IPS-NIHi7 (cell line): Measurements from ENCODE around the gene IGSF23.

Experiments
- DNase-seq: peaks from one replicate; pipeline ENCODE4 v3.0.0; 2012; ENCODE audit warnings: mixed read lengths; ENCODE audit errors: extremely low spot score

IGSF23 gene, protein sequence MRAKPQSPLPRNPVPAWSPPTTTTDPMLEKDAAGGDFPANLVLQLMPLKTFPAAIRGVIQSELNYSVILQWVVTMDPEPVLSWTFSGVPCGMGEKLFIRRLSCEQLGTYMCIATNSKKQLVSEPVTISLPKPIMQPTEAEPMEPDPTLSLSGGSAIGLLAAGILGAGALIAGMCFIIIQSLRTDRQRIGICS

GRCh38 chr19:44613295-44614178 is at the start of gene IGSF23:
Gene IGSF23, plus strand, starts transcription at chr19:44613563. Its CDS starts 83 bp downstream, at chr19:44613646.
- no peak for DNase-seq

GRCh38 chr19:44566984-44567383 is 46.4 kb upstream of the IGSF23 start:
- DNase-seq = no peak

- no peak for DNase-seq
Measured at GRCh38 chr19:44567745-44568144, 45.6 kb upstream of the IGSF23 start.

- DNase-seq = no peak
Measured at GRCh38 chr19:44570603-44570983, 42.8 kb upstream of the IGSF23 start.

DNA sequence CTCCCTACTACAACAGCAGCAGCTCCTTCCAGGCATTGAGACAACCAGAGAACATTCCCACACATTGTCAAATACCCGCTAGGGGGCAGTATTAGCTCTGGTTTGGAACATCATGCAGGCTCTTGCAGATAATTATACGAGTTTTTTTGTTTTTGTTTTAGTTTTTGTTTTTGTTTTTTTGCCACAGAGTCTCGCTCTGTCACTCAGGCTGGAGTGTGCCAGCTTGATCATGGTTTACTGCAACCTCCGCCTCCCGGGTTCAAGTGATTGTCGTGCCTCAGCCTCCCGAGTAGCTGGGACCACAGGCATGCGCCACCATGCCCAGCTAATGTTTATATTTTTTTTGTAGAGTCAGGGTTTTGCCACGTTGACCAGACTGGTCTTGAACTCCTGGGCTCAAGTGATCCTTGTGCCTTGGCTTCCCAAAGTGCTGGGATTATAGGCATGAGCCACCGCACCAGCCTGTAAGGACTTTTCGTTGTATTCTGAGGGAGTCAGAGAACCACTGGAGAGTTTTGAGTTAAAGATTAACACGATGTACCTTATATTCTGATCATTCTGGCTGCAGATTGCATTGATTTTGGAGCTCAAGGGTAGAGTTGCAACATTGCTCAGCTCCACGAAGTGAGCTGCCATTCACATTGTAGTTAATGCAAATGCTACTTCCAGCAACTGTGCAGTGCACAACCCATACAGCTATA is 42.2 kb upstream of the IGSF23 start:
- DNase-seq = peak; percentile 82

DNA sequence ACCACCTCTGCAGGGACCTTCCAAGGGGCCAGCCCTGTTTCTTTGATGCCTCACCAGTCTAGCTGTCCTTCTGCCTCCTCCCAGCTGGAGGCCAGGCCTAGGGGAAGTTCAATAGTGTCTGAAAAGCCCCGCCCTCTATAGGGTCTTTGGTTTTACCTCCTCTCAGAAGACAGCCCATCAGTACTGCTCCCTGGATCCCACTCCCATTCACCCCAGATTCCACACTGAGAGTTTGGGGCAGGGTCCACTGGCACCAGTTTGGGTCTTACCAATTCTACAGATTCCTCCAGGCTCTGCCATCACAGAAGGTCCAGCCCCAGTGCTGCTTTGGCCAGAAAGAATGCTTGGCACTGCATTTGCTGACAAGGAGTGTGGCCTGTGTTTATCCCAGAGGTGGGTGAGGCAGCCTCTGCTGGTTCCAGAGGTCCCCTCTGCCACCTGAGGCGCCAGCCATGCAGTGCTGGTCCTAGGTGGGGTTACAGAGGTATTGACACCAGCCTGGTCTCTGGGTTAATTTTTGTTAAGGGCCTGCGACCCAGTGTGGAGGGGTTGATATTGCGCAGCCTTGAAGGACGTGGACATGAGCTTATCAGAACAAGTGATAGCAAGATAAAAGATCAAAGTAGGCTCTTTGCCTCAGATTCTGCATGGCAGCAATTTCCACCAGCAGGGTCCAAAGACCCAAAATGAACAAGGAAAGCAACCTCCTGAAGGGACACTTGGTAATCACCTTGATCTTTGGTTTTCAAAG is 41.4 kb upstream of the IGSF23 start:
- no peak for DNase-seq

DNA sequence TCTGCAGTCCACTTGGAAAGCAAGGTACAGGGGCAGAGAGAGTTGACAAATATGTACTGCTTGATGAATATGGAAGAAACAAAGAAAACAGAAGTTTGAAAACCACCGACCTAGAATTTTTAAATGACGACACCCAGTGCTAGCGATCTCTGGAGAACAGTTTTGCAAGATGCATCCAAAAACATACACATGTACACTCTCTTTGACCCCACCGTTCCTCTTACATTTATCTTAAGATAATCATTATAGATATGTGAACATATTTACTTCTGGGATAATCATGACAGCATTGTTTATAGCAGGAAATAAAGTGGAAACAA is 40.8 kb upstream of the IGSF23 start:
- DNase-seq = no peak

DNA sequence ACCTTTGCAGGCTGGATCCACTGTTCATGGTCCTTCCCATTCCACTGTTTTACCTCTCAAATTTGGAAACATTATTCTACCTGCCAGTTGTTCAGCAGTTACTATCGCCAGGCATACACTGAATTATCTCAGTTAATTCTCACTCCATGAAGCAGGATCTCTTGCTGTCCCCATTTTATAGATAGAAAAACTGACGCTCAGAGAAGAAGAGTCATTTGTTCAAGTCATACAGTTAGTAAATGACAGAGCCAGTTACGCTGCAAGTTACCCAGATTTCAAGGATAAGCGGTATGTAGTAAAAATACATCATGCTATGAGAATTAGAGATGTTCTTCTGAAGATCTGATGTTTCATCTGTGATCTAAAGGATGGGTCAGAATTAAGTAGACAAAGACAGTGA is 40.2 kb upstream of the IGSF23 start:
- no peak for DNase-seq

GRCh38 chr19:44573627-44574026 is 39.7 kb upstream of the IGSF23 start:
- DNase-seq = no peak

- DNase-seq = no peak
Measured at GRCh38 chr19:44574186-44574950, 39.0 kb upstream of the IGSF23 start.

GRCh38 chr19:44575116-44575700 is 38.2 kb upstream of the IGSF23 start:
- DNase-seq = no peak

DNA sequence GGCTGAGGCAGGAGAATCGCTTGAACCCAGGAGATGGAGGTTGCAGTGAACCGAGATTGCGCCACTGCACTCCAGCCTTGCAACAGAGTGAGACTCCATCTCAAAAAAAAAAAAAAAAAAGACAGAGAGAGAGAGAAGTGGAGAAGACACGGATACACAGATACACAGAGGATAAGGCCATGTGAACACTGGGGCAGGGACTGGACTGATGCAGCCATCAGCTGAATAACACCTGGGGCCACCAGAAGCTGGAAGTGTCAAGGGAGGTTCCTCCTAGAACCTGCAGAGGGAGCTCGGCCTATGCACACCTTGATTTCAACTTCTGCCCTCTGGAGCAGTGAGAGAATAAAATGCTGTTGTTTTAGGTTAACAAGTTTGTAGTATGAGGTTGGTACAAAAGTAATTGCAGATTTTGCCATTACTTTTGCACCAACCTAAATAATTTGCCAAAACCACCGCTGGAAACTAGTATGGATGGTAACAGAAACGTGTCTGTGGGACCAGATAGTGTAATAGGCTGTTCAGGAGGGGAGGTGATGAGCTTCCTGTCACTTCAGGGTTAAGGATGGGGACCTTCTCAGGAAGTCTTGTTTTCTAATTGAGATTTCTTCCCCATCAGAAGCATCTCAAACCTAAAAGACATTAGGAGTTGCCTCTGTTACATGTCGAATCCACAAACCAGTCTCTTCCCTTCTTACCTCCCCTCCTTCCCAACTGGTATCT is 36.4 kb upstream of the IGSF23 start:
- peak; percentile 64 for DNase-seq

- no peak for DNase-seq
Measured at GRCh38 chr19:44577566-44577874, 35.8 kb upstream of the IGSF23 start.

GRCh38 chr19:44579663-44580365 is 33.5 kb upstream of the IGSF23 start:
- DNase-seq = no peak

DNA sequence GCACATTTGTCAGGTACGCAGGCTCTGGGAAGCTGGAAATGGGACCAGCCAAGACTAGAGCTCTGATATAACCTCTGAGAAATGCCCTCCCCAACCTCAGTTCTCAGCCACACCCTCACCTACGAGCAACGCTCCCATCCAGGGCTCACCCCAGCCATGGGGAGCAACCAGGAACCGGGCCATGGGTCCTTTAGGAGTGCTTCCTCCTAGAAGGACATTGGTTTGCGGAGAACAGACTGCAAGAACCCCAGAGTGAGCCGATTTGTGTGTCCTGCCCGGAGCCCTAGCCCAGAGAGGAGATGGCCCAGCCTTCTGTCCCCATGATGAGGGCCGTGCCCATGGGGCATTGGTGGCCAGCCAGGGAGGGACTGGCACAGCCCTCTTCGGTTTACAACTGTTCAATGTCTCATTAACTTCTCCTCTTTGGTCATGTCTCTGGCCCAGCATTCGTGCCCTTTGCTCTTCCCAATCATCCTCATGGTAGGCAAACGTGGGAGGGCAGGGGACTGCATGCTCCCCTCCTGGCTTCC is 32.9 kb upstream of the IGSF23 start:
- DNase-seq = no peak

DNA sequence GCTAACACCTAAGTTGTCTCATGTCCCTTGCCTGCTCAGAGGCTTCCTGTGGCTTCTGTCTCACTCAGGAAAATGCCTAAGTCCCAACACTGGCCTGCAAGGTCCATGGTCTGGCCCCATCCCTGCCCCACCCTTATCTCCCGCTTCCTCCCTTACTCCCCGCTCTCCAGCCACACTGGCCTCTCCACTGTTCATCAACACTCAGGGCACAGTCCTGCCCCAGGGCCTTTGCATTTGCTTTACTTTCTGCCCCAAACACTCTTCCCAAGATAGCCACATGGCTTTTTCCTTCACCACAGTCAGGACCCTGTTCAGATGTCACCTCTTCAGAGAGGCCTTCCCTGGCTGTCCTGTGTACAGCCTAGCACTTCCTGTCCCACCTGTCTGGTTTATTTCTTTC is 32.1 kb upstream of the IGSF23 start:
- no peak for DNase-seq

DNA sequence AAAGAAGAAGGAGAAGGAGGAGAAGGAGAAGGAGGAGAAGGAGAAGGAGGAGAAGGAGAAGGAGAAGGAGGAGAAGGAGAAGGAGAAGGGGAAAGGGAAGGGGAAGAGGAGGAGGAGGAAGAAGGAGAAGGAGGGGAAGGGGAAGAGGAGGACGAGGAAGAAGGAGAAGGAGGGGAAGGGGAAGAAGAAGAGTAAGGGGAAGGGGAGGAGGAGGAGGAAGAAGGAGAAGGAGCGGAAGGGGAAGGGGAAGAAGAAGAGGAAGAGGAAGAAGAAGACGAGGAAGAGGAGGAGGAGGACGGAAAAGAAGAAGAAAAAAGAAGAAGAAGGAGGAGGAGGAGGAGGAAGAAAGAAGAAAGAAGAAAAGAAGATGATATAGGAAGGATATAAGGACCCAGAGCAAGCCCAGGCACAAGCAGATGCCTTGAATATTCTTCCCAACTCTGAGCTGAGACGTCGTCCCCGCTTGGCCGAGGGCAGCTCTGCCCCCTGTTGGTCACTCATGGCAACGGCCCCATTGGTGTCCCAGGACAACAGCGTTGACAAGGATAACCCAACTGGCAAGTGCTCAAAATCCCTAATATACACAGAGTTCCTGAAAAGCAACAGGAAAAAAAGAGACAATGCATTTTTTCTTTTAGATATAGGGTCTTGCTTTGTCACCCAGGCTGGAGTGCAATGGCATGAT is 30.6 kb upstream of the IGSF23 start:
- DNase-seq = peak; percentile 89

DNA sequence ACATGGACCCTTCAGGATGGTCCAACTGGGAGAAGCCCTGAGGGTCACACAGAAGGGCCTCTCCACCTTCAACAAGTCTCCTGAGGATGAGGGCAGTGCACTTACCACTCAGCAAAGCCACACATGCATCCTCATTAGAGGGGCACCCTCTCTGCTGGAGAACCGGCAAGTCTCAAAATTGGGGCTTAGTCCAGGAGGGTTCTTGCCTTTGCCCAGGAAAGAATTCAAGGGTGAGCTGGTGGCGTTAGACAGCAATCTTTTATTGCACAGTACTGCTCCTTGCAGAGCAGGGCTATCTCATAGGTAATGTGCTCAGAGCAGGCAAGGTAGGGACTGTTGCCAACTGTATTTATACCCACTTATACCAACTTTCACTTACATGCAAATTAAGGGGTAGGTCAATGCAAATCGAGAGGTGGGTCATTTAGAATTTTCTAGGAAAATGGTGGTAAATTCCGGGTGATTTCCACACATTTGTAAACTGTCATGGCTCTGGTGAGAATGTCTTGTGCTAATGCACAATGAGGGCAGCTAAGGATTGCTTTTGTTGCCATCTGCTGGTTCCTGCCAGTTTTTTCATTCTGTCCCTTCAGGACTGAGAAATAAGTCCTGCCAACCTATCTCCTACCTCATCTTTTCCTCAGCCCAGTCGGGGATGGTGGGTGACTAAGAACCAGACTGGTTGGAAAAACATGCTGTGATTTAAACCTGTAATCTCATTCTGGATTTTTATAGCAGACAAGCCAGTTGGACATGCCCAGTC is 27.8 kb upstream of the IGSF23 start:
- no peak for DNase-seq
